GM18508 (cell line): Measurements from ENCODE around the gene KCNMA1.

Experiments
- ATAC-seq: cut with Tn5 transposase; IDR thresholded peaks from one replicate; pipeline ENCODE4 v1.9.1; 2021; ENCODE audit warnings: moderate number of reproducible peaks; ENCODE audit not compliant: insufficient read depth, unreplicated experiment

Gene KCNMA1

DNA sequence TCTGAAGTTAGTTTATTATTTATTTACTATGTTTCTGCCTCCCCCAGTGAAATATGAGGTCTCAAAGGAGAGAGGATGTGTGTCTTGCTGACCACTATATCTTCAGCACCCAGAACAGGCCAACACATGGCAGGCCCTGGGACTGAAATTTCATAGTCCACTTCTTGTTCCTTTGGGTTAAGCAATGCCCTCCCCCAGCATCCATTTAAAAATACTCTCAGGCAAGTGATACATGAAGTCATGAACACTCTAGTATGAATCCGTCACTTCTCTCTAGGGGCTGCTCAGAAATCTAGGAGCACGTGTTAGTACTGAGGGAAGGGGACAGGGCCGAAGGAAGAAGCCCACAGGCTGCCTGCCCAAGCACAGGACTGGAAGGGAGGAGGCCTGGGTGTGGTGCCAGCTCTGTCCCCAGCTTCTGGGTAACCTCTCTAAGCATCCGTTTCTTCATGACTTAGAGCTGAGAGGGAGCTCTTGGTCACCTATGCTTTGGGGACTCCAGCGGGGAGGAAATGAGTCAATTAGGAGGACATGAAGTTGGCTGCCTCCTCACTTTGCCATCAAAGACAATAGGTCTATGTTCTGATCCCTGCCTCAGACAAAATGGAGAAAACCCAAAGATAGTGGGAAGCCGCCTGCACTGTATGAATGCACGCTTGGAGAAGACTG, 119.2 kb downstream of the KCNMA1 start:
- no peak for ATAC-seq

GRCh38 chr10:77516575-77516974, 121.0 kb downstream of the KCNMA1 start:
- ATAC-seq = no peak

- no peak for ATAC-seq
Measured at GRCh38 chr10:77514870-77515269, 122.7 kb downstream of the KCNMA1 start.

- no peak for ATAC-seq
Measured at GRCh38 chr10:77513781-77514331, 123.8 kb downstream of the KCNMA1 start.

DNA sequence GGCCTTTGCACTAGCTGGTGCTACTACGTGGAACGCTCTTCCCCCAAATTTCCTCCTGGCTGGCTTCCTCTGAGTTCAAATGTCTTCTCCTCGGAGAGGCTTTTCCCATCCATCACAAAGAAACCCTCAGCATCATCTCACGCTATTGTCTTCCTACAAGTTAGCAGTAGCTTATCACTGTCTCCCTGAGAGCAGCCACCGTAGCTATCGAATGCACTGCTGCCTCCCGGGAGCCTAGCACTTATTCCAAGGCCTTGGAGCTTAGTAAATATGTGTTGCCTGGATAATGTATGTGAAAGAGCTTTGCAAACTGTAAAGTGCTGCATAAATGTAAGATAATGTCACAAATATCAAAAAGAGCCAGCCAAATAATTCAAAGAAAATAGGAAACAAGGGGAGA, 124.4 kb downstream of the KCNMA1 start:
- no peak for ATAC-seq

GRCh38 chr10:77512219-77512578, 125.4 kb downstream of the KCNMA1 start:
- no peak for ATAC-seq

DNA sequence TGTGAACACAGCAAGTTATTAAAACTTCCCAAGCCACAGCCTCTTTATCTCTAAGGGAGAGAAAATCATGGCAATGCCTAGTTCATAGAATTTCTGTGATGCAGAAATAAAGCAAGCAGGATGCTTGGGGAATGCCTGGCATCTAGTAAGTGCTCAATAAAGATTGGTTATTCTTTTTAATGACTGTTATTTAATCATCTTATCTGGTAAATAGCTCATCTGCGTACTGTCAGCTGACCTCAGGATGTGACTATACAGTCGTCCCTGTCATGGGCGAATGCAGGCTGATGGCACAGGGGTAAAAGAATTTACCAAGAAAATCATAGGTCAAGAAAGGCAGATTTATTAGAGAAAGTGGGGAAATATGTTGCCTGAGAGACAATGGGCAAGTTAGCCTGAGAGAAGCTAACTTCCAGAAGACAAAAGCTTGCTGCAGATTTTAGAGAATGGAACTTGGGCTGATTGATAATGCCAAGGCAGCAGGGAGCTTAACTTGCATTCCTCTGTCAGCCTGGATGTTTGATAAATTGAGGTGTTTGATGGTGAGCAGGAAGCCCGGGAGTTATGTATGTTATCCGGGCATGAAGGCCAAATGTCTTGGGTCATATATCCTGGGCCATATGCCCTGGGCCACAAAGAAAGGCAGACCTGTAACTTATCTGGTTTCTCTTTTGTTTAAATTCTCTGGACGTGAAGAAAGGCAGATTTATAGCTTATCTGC, 126.0 kb downstream of the KCNMA1 start:
- ATAC-seq = no peak

DNA sequence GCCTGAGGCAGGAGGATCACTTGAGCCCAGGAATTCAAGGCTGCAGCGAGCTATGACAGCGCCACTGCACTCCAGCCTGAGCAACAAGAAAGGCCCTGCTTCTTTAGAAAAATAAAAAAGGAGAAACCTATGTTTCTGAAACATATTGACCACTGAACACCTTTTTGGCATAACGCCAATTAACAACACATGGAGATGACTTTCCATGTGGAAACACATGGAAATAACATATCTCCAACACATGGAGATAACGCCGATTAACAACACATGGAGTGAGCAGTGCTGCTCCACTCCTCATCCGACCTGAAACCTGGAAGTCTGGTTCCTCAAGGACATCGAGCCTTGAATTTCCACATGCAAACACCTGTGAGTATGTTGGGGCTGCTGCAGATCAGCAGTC, 126.9 kb downstream of the KCNMA1 start:
- ATAC-seq = no peak

DNA sequence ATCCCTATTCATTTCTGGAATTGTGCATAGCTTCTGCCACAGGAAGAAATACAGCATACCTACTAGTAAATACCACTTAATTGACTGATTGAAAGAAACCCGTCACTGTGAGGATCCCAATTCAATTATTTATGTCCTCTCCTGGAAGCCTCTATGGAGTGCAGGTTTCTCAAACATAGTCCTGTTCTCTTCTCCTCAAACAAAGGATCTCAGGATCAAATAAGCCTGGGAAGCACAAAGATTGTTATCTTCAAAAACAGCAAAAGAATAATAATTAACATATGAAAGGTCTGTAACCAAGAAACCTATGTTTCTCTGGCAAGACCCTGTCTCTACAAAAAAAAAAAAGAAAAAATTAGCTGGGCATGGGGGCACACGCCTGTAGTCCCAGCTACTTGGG, 127.3 kb downstream of the KCNMA1 start:
- no peak for ATAC-seq

GRCh38 chr10:77509391-77509790, 128.2 kb downstream of the KCNMA1 start:
- ATAC-seq = no peak

GRCh38 chr10:77507291-77507880, 130.2 kb downstream of the KCNMA1 start:
- ATAC-seq = no peak

DNA sequence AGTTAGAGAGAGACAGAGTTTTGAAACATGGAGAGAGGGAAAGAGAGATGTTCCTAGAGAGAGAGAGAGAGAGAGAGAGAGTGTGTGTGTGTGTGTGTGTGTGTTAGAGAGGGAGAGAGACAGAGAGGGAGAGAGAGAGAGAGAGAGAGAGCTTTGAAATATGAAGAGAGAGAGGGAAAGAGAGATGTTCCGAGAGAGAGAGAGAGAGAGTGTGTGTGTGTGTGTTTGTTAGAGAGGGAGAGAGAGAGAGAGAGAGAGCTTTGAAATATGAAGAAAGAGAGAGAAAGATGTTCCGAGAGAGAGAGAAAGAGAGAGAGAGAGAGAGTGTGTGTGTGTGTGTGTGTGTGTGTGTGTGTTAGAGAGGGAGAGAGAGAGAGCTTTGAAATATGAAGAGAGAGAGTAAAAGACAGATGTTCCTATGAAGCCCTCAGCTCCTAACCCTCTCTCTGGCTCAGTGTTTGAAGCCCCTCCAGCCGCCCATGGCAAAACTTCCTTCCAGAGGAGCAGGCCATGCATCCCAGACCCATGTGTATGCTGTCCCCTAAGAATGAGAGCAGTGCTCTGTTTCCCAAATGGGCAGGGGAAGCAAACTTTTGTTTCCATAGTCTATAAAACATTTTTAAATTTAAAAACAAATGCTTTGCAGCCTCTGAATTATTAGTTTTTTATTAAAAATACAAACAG, 130.9 kb downstream of the KCNMA1 start:
- no peak for ATAC-seq

DNA sequence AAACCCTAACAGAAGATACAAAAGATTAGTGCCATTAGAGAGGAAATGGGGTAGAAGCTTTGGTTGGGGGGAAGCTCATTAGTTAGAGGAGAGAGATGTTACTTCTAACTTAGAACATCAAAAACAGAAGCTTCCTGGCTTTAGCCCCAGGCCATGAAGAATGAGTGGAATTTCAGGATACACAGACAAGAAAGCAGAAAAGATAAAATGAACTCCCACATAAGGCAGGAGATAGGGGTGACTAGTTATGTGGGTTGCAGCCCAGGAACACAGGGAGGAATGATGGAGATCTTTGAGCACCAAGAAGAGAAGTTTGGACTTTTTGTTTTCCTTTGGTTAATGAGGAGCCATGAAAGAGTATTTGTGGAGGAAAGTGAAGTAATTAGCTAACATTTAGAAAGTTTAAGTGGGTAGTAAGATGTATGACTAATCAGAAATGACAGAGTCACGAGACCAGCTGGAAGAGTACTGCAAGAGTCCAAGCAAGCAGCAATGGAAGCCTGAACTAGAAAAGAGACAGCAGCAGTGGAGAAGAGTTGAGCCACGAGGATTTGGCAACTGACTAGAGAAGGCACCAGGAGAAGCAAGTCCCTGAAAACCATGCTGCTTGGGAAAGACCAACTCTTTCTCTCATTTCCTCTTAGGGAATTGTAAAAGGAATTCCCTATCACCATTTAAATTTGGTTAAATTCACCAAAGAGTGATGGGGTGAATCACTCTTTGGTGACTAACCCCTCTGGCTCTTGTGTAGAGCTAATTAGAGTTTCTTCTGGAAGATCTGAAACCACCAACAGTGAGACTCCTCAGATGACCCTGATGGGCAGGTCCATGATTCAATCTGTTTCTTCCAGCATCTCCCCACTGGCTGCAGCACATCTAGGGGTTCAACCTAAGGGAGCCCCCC, 131.9 kb downstream of the KCNMA1 start:
- ATAC-seq = no peak

- ATAC-seq = no peak
Measured at GRCh38 chr10:77504873-77505257, 132.7 kb downstream of the KCNMA1 start.

GRCh38 chr10:77504196-77504872, 133.3 kb downstream of the KCNMA1 start:
- no peak for ATAC-seq

DNA sequence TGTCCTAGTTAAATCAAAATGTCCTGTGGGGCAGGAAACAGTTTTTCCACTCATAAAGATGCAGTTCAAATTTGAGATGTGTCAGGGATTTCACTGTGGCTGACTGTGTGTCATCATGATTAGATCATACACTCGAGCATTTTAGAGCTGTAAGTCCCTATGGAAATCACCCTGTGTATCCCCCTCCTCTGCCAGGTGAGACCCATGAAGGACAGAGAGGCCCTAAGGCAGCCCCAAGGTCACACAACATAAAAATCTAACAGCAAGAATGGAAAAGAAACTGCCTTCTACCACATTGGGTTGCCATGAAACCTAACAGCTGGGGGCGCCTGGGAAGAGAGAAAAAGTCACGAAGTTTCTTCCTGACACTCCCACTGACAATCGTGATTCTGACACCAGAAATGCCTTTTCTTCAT, 135.8 kb downstream of the KCNMA1 start:
- no peak for ATAC-seq

- ATAC-seq = no peak
Measured at GRCh38 chr10:77501152-77501845, 136.3 kb downstream of the KCNMA1 start.

DNA sequence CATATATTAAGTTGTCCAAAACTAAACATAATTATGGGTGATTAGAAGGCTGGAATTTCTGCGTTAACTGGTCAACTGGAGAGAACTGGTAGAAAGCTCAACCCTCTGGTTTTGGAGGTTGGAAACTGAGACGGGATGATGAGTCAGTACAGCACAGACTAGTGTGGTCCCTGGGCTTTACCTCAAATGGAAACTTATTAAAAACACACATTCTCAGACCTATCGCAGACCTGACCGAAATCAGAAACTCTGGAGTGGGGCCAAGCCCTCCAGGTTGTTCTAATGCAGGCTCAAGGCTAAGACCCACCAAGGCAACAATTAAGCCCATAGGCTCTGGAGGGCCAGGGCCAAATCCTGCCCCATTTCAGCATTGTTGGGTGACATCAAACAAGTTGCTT, 136.9 kb downstream of the KCNMA1 start:
- peak; percentile 55 for ATAC-seq

GRCh38 chr10:77498829-77499228, 138.8 kb downstream of the KCNMA1 start:
- no peak for ATAC-seq
